Measurements from ENCODE around the gene IFNL3. TPM values are rescaled to one million over a fixed set of nuclear protein-coding genes. Genes with fewer than 3 reads are reported as not detected.

The IFNL3 gene
- polyA plus RNA-seq, 1 donor (not counting 4 experiments of a cell fraction or from before 2014, with no cell fraction given): not detected

DNA sequence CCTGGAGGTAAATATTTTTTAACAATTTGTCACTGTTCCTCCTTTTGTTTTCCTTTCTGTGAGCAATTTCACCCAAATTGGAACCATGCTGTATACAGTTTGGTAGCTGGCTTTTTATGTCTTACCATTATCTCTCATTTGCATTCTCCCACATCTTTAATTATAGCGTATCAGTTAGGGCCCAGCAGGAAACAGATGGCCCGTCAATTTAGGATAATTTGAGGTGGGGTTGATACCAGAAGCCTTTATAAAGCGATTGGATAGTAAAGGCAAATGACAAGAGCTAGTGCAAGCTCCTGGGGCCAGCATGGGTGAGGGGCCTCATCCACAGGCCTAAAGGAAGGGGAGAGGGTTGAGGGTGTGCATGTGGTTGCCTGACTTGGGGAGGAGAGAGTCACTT, 7.7 kb upstream of the IFNL3 start:
- no peaks in the 10 kb centered on the region for H4K20me1 ChIP-seq (ENCODE audit: control insufficient read depth, extremely low read depth, insufficient read depth, low read length)
- FAIRE-seq: no peak
- dilution Hi-C loops (cut with MboI; ENCODE audit: extremely low pct_ligation_motif_present, low sequenced_read_pairs): no loop called here
- no peak overlapping the region for H2AFZ ChIP-seq (ENCODE audit: control insufficient read depth, low read length)
- H3K4me3 ChIP-seq (ENCODE audit: control insufficient read depth in 2 of 3, extremely low read depth in 1 of 3, insufficient read depth in 2 of 3, low read depth in 1 of 3, low read length in 3 of 3): no peak overlapping the region
- no peaks in the 10 kb centered on the region for H3K36me3 ChIP-seq (ENCODE audit: control insufficient read depth in 2 of 2, extremely low read depth in 1 of 2, insufficient read depth in 2 of 2, low read length in 2 of 2)
- H3K27me3 ChIP-seq (ENCODE audit: control insufficient read depth, extremely low read depth, insufficient read depth, low read length): peaks cover 16% of the 10 kb centered on the region
- no peak overlapping the region for H3K4me2 ChIP-seq (ENCODE audit: control insufficient read depth, extremely low read depth, insufficient read depth, low read depth, low read length)
- no peaks in the 10 kb centered on the region for H3K9me3 ChIP-seq (ENCODE audit: control insufficient read depth, low read depth, low read length)
- H3K27ac ChIP-seq (ENCODE audit: control insufficient read depth, insufficient read depth, low read length): no peak overlapping the region
- no peak overlapping the region for H3K9ac ChIP-seq (ENCODE audit: control insufficient read depth, extremely low read depth, insufficient read depth, low read length)
- no peaks in the 10 kb centered on the region for H3K79me2 ChIP-seq (ENCODE audit: control insufficient read depth, insufficient read depth, low read length)
- no peak for DNase-seq (ENCODE audit: low read depth, low spot score)
- TF ChIP-seq, protein P1, sequence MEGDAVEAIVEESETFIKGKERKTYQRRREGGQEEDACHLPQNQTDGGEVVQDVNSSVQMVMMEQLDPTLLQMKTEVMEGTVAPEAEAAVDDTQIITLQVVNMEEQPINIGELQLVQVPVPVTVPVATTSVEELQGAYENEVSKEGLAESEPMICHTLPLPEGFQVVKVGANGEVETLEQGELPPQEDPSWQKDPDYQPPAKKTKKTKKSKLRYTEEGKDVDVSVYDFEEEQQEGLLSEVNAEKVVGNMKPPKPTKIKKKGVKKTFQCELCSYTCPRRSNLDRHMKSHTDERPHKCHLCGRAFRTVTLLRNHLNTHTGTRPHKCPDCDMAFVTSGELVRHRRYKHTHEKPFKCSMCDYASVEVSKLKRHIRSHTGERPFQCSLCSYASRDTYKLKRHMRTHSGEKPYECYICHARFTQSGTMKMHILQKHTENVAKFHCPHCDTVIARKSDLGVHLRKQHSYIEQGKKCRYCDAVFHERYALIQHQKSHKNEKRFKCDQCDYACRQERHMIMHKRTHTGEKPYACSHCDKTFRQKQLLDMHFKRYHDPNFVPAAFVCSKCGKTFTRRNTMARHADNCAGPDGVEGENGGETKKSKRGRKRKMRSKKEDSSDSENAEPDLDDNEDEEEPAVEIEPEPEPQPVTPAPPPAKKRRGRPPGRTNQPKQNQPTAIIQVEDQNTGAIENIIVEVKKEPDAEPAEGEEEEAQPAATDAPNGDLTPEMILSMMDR (optimal IDR thresholded peaks at IDR 0.05 in 1 of 3, IDR thresholded peaks at IDR 0.05 in 1 of 3, conservative IDR thresholded peaks at IDR 0.05 in 1 of 3; ENCODE audit: extremely low read depth in 1 of 3, insufficient read depth in 2 of 3, low read length in 3 of 3): no peak
- no peaks in the 10 kb centered on the region for H3K9me1 ChIP-seq (ENCODE audit: control insufficient read depth, extremely low read depth, insufficient read depth, low read length)
- no peaks in the 10 kb centered on the region for H3K4me1 ChIP-seq (ENCODE audit: control insufficient read depth, extremely low read depth, insufficient read depth, low read length)

DNA sequence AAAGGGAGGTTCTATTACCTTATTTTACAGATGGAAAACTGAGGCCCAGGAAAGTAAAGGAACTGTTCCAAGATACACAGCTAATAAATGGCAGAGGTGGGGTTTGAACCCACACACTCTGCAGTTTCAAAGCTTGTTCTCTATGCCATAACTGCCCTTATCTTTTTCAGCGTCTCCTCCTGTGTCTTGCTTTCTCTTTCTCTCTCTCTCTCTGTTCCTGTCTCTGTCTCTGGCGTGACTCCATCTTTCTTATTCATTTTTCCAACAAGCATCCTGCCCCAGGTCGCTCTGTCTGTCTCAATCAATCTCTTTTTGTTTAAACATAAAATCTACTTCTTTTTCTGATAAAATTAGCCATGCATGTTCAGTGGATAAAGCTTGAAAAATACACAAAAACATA, 7.0 kb upstream of the IFNL3 start:
- dilution Hi-C loops (cut with MboI; ENCODE audit: extremely low pct_ligation_motif_present, low sequenced_read_pairs): no loop called here
- FAIRE-seq (no peak), DNase-seq (ENCODE audit: low read depth, low spot score) (no peak)
- no peaks in the 10 kb centered on the region for H3K36me3 ChIP-seq (ENCODE audit: control insufficient read depth in 2 of 2, extremely low read depth in 1 of 2, insufficient read depth in 2 of 2, low read length in 2 of 2)
- peaks cover 3% of the 10 kb centered on the region for H3K4me1 ChIP-seq (ENCODE audit: control insufficient read depth, extremely low read depth, insufficient read depth, low read length)
- no peak for TF ChIP-seq EZH2 (IDR thresholded peaks at IDR 0.05; ENCODE audit: low read length)
- TF ChIP-seq, protein P1 (optimal IDR thresholded peaks at IDR 0.05 in 1 of 3, IDR thresholded peaks at IDR 0.05 in 1 of 3, conservative IDR thresholded peaks at IDR 0.05 in 1 of 3; ENCODE audit: extremely low read depth in 1 of 3, insufficient read depth in 2 of 3, low read length in 3 of 3): no peak
- H3K9ac ChIP-seq (ENCODE audit: control insufficient read depth, extremely low read depth, insufficient read depth, low read length): no peak overlapping the region
- no peak overlapping the region for H3K27ac ChIP-seq (ENCODE audit: control insufficient read depth, insufficient read depth, low read length)
- H4K20me1 ChIP-seq (ENCODE audit: control insufficient read depth, extremely low read depth, insufficient read depth, low read length): no peaks in the 10 kb centered on the region
- H3K9me1 ChIP-seq (ENCODE audit: control insufficient read depth, extremely low read depth, insufficient read depth, low read length): no peaks in the 10 kb centered on the region
- no peaks in the 10 kb centered on the region for H3K79me2 ChIP-seq (ENCODE audit: control insufficient read depth, insufficient read depth, low read length)
- H3K4me2 ChIP-seq (ENCODE audit: control insufficient read depth, extremely low read depth, insufficient read depth, low read depth, low read length): no peak overlapping the region
- no peak overlapping the region for H2AFZ ChIP-seq (ENCODE audit: control insufficient read depth, low read length)
- peaks cover 22% of the 10 kb centered on the region for H3K27me3 ChIP-seq (ENCODE audit: control insufficient read depth, extremely low read depth, insufficient read depth, low read length)
- no peak overlapping the region for H3K4me3 ChIP-seq (ENCODE audit: control insufficient read depth in 2 of 3, extremely low read depth in 1 of 3, insufficient read depth in 2 of 3, low read depth in 1 of 3, low read length in 3 of 3)
- H3K9me3 ChIP-seq (ENCODE audit: control insufficient read depth, low read depth, low read length): no peaks in the 10 kb centered on the region

Data from keratinocyte (primary cell).